HCT116 (cell line): ENCODE data around the gene ANXA6.

Experiments used
- CEBPB ChIP-seq: IDR thresholded peaks from 2 replicates; pipeline ENCODE4 v1.6.1; 2012; ENCODE audit warnings: low read depth
- CTCF ChIP-seq, 3 experiments: fragments of 200-600 bp in 1 of 3; sonication (generic) in 1 of 3; IDR thresholded peaks in 2 of 3; conservative IDR thresholded peaks in 1 of 3; 2 replicates each; pipeline ENCODE4 v1.5.1; 2012 to 2017; ENCODE audit warnings: low read depth in 2 of 3, low read length in 2 of 3, antibody characterized with exemption in 1 of 3, borderline replicate concordance in 1 of 3, control low read depth in 1 of 3, mild to moderate bottlenecking in 1 of 3, mixed read lengths in 1 of 3, mixed run types in 1 of 3, moderate library complexity in 1 of 3; ENCODE audit not compliant: insufficient read depth in 1 of 3
- EZH2 ChIP-seq: fragments of 200-600 bp; sonication (generic); IDR thresholded peaks from 2 replicates; pipeline ENCODE4 v1.6.1; 2017; ENCODE audit warnings: antibody characterized with exemption, mixed run types
- EZH2phosphoT487 ChIP-seq: fragments of 200-600 bp; IDR thresholded peaks from 2 replicates; pipeline ENCODE4 v1.6.1; 2018; ENCODE audit warnings: antibody characterized with exemption, borderline replicate concordance
- POLR2A ChIP-seq: IDR thresholded peaks from 2 replicates; pipeline ENCODE4 v1.7.0; 2011; ENCODE audit warnings: borderline replicate concordance; ENCODE audit not compliant: insufficient read depth, insufficient read length; ENCODE audit errors: extremely low read depth
- POLR2AphosphoS5 ChIP-seq: IDR thresholded peaks from 2 replicates; pipeline ENCODE4 v1.6.1; 2011; ENCODE audit warnings: mild to moderate bottlenecking, low read depth, low read length, moderate library complexity
- REST ChIP-seq: IDR thresholded peaks from 2 replicates; pipeline ENCODE4 v1.6.1; 2012; ENCODE audit warnings: low read depth
- SIN3A ChIP-seq: IDR thresholded peaks from 2 replicates; pipeline ENCODE4 v1.6.1; 2012; ENCODE audit warnings: low read depth
- SRF ChIP-seq: IDR thresholded peaks from 2 replicates; pipeline ENCODE4 v1.6.1; 2012; ENCODE audit warnings: low read depth
- YY1 ChIP-seq: IDR thresholded peaks from 2 replicates; pipeline ENCODE4 v1.6.1; 2011; ENCODE audit warnings: low read length, low read depth, moderate library complexity, mild to moderate bottlenecking; ENCODE audit not compliant: insufficient replicate concordance; ENCODE audit errors: extremely low read depth
- ZBTB33 ChIP-seq: IDR thresholded peaks from 2 replicates; pipeline ENCODE4 v1.6.1; 2011; ENCODE audit warnings: mild to moderate bottlenecking, low read length, moderate library complexity; ENCODE audit not compliant: insufficient replicate concordance; ENCODE audit errors: extremely low read depth
- ZFX ChIP-seq: fragments of 450-650 bp; IDR thresholded peaks from 2 replicates; pipeline ENCODE4 v1.6.1; 2017

GRCh38 chr5:151154931-151155774 is 2.4 kb downstream of the ANXA6 start:
- TF ChIP-seq ZFX = no peak
- no peak for TF ChIP-seq CTCF (IDR thresholded peaks at IDR 0.05 in 2 of 3, conservative IDR thresholded peaks at IDR 0.05 in 1 of 3; ENCODE audit: borderline replicate concordance in 1 of 3, insufficient read depth in 1 of 3, low read depth in 2 of 3, low read length in 2 of 3)
- no peak for TF ChIP-seq ZBTB33
- no peak for TF ChIP-seq POLR2A
- no peak for TF ChIP-seq CEBPB
- TF ChIP-seq POLR2AphosphoS5 = no peak
- TF ChIP-seq EZH2 = no peak
- TF ChIP-seq SIN3A = no peak
- TF ChIP-seq YY1 = no peak
- TF ChIP-seq EZH2phosphoT487 = no peak
- TF ChIP-seq REST = no peak
- TF ChIP-seq SRF = no peak
